GM18907 (cell line): ENCODE results near the gene ZSCAN12.

Experiments used
- ATAC-seq: cut with Tn5 transposase; IDR thresholded peaks from one replicate; pipeline ENCODE4 v1.9.1; 2021; ENCODE audit warnings: mild to moderate bottlenecking, moderate library complexity; ENCODE audit not compliant: unreplicated experiment

The ZSCAN12 gene

GRCh38 chr6:28333047-28333446 is 66.5 kb downstream of the ZSCAN12 start:
- no peak for ATAC-seq

- ATAC-seq: no peak
Observed at GRCh38 chr6:28330041-28330440, 69.5 kb downstream of the ZSCAN12 start.
